DOHH2 (cell line): ENCODE data around the gene DCPS.

Source experiments
- H3F3A ChIP-seq: fragments of 200-600 bp; sonication (generic), shearing (Covaris generic); 2 replicates; pipeline ENCODE4 v1.6.0; 2016; ENCODE audit warnings: antibody characterized with exemption, mild to moderate bottlenecking; ENCODE audit not compliant: control insufficient read depth, insufficient read depth
- H3K27ac ChIP-seq: fragments of 200-600 bp; sonication (generic); 2 replicates; pipeline ENCODE4 v1.5.1; 2014; ENCODE audit warnings: low read depth, mild to moderate bottlenecking, low read length, moderate library complexity
- H3K27me3 ChIP-seq: fragments of 200-600 bp; sonication (generic); 2 replicates; pipeline ENCODE4 v1.6.1; 2014; ENCODE audit warnings: mild to moderate bottlenecking, low read length, mixed read lengths; ENCODE audit not compliant: control insufficient read depth
- H3K36me3 ChIP-seq: fragments of 200-600 bp; sonication (generic); 2 replicates; pipeline ENCODE4 v1.6.1; 2014; ENCODE audit warnings: mild to moderate bottlenecking, low read length, moderate library complexity, mixed read lengths; ENCODE audit not compliant: control insufficient read depth
- H3K4me1 ChIP-seq: fragments of 200-600 bp; sonication (generic); 2 replicates; pipeline ENCODE4 v1.6.1; 2014; ENCODE audit warnings: mild to moderate bottlenecking, low read length, mixed read lengths; ENCODE audit not compliant: control insufficient read depth
- H3K4me2 ChIP-seq: fragments of 200-600 bp; sonication (generic); 2 replicates; pipeline ENCODE4 v1.6.0; 2014; ENCODE audit warnings: mild to moderate bottlenecking, low read length, moderate library complexity
- H3K4me3 ChIP-seq: fragments of 200-600 bp; sonication (generic); 2 replicates; pipeline ENCODE4 v1.5.1; 2014; ENCODE audit warnings: mild to moderate bottlenecking, low read length, mixed read lengths
- H3K79me2 ChIP-seq: fragments of 200-600 bp; sonication (generic); 2 replicates; pipeline ENCODE4 v1.6.1; 2014; ENCODE audit warnings: mild to moderate bottlenecking, low read length, mixed read lengths; ENCODE audit not compliant: control insufficient read depth
- H3K9me2 ChIP-seq: fragments of 200-600 bp; sonication (generic); replicated peaks from 2 replicates; pipeline ENCODE4 v1.6.1; 2014; ENCODE audit warnings: mild to moderate bottlenecking, low read length, mixed read lengths; ENCODE audit not compliant: control insufficient read depth
- H3K9me3 ChIP-seq: fragments of 200-600 bp; sonication (generic); 2 replicates; pipeline ENCODE4 v1.6.1; 2014; ENCODE audit warnings: antibody characterized with exemption, low read length, mixed read lengths; ENCODE audit not compliant: control insufficient read depth, insufficient read depth
- H4K20me1 ChIP-seq: fragments of 200-600 bp; sonication (generic); 2 replicates; pipeline ENCODE4 v1.6.0; 2014; ENCODE audit warnings: low read depth, mild to moderate bottlenecking, antibody characterized with exemption, low read length, moderate library complexity; ENCODE audit not compliant: control insufficient read depth, insufficient read depth
- EZH2phosphoT487 ChIP-seq: fragments of 200-600 bp; sonication (generic); IDR thresholded peaks from 2 replicates; pipeline ENCODE4 v1.6.1; 2017; ENCODE audit warnings: borderline replicate concordance, mild to moderate bottlenecking, antibody characterized with exemption, low read length, moderate library complexity, mixed read lengths
- TF ChIP-seq, protein P1 (sequence below): fragments of 200-600 bp; sonication (generic); IDR thresholded peaks from one replicate; pipeline ENCODE4 v1.5.1; 2014; ENCODE audit warnings: antibody characterized with exemption, mild to moderate bottlenecking, low read depth, low read length; ENCODE audit not compliant: poor library complexity, severe bottlenecking

Gene DCPS

DNA sequence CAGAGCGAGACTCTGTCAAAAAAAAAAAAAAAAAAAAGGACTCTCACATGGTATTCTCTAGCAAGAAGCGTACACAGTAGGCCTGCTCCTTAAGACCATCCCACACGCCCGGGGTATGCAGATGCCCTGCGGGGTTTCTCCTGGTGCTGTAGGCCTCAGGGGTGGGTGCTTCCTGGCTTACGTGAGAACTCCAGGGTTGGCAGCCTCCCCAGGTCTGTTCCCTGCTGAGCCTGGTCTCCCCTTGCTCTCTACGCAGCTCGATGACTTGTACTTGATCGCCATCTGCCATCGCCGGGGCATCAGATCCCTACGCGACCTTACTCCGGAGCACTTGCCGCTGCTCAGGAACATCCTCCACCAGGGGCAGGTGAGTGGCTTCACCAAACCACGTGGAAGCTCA, 39.2 kb downstream of the DCPS start:
- H3K4me1 ChIP-seq: no peaks in the 10 kb centered on the region
- no peaks in the 10 kb centered on the region for H3K9me3 ChIP-seq
- no peaks in the 10 kb centered on the region for H3K79me2 ChIP-seq
- TF ChIP-seq, protein P1, sequence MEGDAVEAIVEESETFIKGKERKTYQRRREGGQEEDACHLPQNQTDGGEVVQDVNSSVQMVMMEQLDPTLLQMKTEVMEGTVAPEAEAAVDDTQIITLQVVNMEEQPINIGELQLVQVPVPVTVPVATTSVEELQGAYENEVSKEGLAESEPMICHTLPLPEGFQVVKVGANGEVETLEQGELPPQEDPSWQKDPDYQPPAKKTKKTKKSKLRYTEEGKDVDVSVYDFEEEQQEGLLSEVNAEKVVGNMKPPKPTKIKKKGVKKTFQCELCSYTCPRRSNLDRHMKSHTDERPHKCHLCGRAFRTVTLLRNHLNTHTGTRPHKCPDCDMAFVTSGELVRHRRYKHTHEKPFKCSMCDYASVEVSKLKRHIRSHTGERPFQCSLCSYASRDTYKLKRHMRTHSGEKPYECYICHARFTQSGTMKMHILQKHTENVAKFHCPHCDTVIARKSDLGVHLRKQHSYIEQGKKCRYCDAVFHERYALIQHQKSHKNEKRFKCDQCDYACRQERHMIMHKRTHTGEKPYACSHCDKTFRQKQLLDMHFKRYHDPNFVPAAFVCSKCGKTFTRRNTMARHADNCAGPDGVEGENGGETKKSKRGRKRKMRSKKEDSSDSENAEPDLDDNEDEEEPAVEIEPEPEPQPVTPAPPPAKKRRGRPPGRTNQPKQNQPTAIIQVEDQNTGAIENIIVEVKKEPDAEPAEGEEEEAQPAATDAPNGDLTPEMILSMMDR: no peak
- TF ChIP-seq EZH2phosphoT487: no peak
- H3K9me2 ChIP-seq: no peaks in the 10 kb centered on the region
- H3K36me3 ChIP-seq: peaks cover 48% of the 10 kb centered on the region
- no peaks in the 10 kb centered on the region for H3F3A ChIP-seq
- H3K4me3 ChIP-seq: no peak overlapping the region
- H4K20me1 ChIP-seq: no peaks in the 10 kb centered on the region
- H3K27ac ChIP-seq: no peak overlapping the region
- H3K4me2 ChIP-seq: no peak overlapping the region
- H3K27me3 ChIP-seq: no peaks in the 10 kb centered on the region

DNA sequence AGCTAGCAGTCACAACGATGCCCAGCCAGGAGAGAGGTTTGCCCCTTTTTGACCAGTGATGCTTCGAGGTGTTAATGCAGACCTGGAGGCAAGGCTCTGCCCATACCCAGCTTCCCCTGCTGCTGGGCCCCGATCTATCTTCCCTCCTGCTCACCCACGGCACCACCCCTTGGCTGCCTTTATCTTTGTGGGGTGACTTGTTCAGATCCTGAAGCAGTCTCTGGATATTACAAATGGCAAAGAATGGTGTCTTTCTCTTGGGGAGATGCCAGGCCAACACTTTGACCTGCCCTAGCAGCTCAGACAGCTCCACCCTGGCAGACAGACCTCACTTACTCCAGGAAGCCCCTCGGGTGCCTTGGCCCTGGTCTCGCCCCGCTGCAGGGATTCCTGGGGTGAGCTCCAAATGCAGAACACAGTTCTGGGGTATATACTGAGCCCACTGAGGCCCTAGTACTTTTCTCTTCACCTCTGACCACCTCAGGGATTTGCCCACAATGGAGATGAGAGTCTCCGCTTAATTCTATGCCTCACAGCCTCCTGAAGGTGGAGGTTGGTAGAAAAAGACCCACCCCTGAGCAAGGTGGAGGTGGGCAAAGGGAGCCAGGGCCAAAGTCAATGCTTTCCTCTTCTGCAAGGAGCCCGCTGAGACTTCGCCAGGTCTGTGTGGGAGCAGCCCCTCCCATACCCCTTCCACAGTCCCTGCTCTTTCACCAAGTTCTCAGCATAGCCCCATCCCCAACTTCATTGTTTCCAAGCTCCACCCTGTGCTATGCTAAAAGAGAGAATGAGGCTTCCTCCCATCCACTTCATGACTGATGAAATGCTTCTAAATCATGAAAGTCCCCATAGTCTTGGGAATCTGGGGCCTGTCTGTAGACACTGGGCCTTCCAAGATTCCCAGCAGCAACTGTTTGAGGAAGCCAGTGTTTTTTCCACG, 40.6 kb downstream of the DCPS start:
- Histone ChIP-seq H3K27ac (no peak overlapping the region), H3K9me2 (no peaks in the 10 kb centered on the region), H3K4me1 (no peaks in the 10 kb centered on the region), H3K9me3 (no peaks in the 10 kb centered on the region), H3K27me3 (no peaks in the 10 kb centered on the region), H3K36me3 (peaks cover 36% of the 10 kb centered on the region), H3F3A (0 out of 2 replicates have a peak, but pooled peaks cover under 1% of the 10 kb centered on the region), H4K20me1 (no peaks in the 10 kb centered on the region), H3K79me2 (no peaks in the 10 kb centered on the region), H3K4me3 (no peak overlapping the region), H3K4me2 (no peak overlapping the region)
- TF ChIP-seq EZH2phosphoT487: no peak
- TF ChIP-seq, protein P1: no peak

DNA sequence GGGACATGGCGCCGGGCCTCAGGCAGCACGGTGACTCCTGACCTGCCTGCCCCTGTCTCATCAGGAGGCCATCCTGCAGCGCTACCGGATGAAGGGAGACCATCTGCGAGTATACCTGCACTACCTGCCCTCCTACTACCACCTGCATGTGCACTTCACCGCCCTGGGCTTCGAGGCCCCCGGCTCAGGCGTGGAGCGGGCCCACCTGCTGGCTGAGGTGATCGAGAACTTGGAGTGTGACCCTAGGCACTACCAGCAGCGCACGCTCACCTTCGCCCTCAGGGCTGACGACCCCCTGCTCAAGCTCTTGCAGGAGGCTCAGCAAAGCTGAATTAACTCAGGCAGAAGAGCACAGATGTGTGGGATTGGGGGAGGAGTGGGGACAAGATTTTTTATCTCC, 41.4 kb downstream of the DCPS start:
- Histone ChIP-seq H3K4me2 (no peak overlapping the region), H3K79me2 (no peaks in the 10 kb centered on the region), H3K4me1 (no peaks in the 10 kb centered on the region), H3K36me3 (peaks cover 33% of the 10 kb centered on the region), H3F3A (peaks cover 4% of the 10 kb centered on the region; the same call in 1 of the 2 replicates), H3K27me3 (no peaks in the 10 kb centered on the region), H4K20me1 (no peaks in the 10 kb centered on the region), H3K27ac (no peak overlapping the region), H3K9me2 (no peaks in the 10 kb centered on the region), H3K9me3 (no peaks in the 10 kb centered on the region), H3K4me3 (no peak overlapping the region)
- no peak for TF ChIP-seq EZH2phosphoT487
- TF ChIP-seq, protein P1: no peak
